Measurements from ENCODE around the gene TMEM174. TPM values are rescaled to one million over a fixed set of nuclear protein-coding genes. Genes with fewer than 3 reads are reported as not detected.

TMEM174 gene
- total and polyA plus RNA-seq, 8 donors: not detected

DNA sequence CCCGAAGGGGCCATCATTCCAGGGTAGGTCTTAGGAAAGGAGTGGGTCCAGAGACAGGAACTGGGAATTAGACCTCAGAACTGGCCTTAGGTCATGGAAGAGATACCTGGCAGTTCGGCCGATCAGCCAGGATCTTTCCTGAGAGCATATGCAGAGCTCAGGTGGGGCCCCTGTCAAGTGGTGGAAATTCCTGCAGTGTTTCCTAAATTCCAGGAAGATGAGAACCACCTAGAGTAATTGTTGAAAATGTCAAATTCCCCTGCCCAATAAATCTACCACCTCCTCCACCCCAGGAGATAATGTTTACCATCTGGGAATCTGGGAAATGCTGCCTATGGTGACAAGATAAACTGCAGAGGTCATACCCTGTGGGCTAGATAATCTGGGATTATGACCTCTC is 38.0 kb upstream of the TMEM174 start:
- no peaks in the 10 kb centered on the region for H3K36me3 ChIP-seq
- no peak for DNase-seq
- peaks cover 0 to 1% (median 0%) of the 10 kb centered on the region in 4 donors for H3K4me1 ChIP-seq
- intact Hi-C loops (cut with DNase I; ENCODE audit: low total_unique reads): no loop called here
- H3K4me3 ChIP-seq: no peak overlapping the region
- H3K27ac ChIP-seq: no peak overlapping the region
- H3K9me3 ChIP-seq: no peaks in the 10 kb centered on the region
- TF ChIP-seq POLR2A (IDR thresholded peaks at IDR 0.05): no peak
- TF ChIP-seq, protein P1, sequence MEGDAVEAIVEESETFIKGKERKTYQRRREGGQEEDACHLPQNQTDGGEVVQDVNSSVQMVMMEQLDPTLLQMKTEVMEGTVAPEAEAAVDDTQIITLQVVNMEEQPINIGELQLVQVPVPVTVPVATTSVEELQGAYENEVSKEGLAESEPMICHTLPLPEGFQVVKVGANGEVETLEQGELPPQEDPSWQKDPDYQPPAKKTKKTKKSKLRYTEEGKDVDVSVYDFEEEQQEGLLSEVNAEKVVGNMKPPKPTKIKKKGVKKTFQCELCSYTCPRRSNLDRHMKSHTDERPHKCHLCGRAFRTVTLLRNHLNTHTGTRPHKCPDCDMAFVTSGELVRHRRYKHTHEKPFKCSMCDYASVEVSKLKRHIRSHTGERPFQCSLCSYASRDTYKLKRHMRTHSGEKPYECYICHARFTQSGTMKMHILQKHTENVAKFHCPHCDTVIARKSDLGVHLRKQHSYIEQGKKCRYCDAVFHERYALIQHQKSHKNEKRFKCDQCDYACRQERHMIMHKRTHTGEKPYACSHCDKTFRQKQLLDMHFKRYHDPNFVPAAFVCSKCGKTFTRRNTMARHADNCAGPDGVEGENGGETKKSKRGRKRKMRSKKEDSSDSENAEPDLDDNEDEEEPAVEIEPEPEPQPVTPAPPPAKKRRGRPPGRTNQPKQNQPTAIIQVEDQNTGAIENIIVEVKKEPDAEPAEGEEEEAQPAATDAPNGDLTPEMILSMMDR (IDR thresholded peaks at IDR 0.05): no peak
- TF ChIP-seq EP300 (IDR thresholded peaks at IDR 0.05): no peak
- TF ChIP-seq POLR2AphosphoS5 (IDR thresholded peaks at IDR 0.05): no peak
- H3K27me3 ChIP-seq: peaks cover 0 to 37% (median 0%) of the 10 kb centered on the region in 3 donors
- 88 to 96% (median 92%) methylated on average over 3 of the region's 3 CpGs for WGBS, 5 donors

DNA sequence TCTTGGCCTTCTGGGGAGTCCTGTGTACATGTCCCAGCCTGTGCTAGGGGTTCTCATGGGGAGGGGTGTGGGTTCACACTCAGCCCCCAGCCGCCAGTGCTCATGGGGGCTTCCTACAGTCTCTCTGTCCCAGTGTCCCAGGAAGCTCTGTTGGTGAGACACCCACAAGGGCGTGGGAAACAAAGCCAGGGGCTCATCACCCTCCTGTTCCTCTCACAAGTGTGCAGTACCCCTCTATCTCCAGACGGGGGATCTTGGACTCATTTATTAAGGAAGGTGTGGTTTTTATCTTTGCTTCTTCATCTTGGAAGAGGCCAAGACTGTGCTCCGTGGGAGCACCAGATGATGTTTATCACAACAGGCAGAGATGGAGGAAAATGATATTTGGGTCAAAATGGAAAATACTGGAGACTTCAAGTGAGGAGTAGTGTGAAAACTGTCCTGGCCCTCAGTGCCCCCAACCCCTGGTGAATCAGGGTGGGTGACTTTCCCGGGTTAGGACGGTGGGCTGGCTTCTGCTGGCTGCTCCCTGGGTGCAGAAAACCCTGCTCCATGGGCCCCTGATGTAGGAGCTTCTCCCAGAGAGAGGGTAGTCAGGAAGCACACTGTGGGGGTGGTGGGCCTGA is 37.5 kb upstream of the TMEM174 start:
- no peaks in the 10 kb centered on the region for H3K4me1 ChIP-seq
- intact Hi-C loops (cut with DNase I; ENCODE audit: low total_unique reads): no loop called here
- H3K36me3 ChIP-seq: no peaks in the 10 kb centered on the region
- peaks cover 0 to 42% (median 0%) of the 10 kb centered on the region in 3 donors for H3K27me3 ChIP-seq
- H3K4me3 ChIP-seq: no peak overlapping the region
- no peaks in the 10 kb centered on the region for H3K9me3 ChIP-seq
- no peak for DNase-seq
- H3K27ac ChIP-seq: no peak overlapping the region
- 44 to 64% (median 59%) methylated on average over 5 to 6 of the region's 6 CpGs for WGBS, 5 donors
- TF ChIP-seq, protein P1 (IDR thresholded peaks at IDR 0.05): peak in 1 of 7 experiments; percentile 15
- TF ChIP-seq EP300 (IDR thresholded peaks at IDR 0.05): no peak

DNA sequence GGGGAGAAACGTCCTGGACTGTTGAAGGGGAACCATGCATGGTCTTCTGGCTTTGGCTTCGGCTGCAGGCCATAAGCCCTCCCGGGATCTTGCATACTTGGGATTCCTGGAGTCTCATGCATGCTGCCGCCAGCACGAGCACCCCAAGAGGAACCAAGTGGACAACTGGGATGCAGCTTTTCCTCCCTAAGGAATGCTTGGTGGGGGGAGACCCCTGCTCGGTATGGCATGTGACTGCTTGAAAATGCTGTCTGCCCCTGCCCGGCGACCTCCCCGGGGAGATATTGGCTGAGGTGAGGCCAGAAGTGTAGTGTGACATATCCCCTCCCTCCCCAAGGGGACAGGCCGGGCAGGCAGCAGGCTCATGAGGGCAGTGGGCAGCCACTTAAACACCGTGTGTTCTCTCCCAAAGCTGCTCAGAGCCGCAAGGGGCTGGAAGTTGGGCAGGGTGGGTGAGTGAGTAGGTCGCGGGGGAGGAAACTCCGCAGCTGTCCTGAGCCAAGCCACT is 36.9 kb upstream of the TMEM174 start:
- Histone ChIP-seq H3K4me3 (no peak overlapping the region), H3K36me3 (no peaks in the 10 kb centered on the region), H3K27me3 (peaks cover 0 to 42% (median 0%) of the 10 kb centered on the region in 3 donors), H3K4me1 (no peaks in the 10 kb centered on the region), H3K27ac (no peak overlapping the region), H3K9me3 (no peaks in the 10 kb centered on the region)
- intact Hi-C loops (cut with DNase I; ENCODE audit: low total_unique reads): no loop called here
- no peak for TF ChIP-seq POLR2A (IDR thresholded peaks at IDR 0.05)
- TF ChIP-seq POLR2AphosphoS5 (IDR thresholded peaks at IDR 0.05): no peak
- TF ChIP-seq EP300 (IDR thresholded peaks at IDR 0.05): no peak
- TF ChIP-seq, protein P1 (IDR thresholded peaks at IDR 0.05): no peak
- 60 to 73% (median 68%) methylated on average over 14 to 15 of the region's 15 CpGs for WGBS, 5 donors
- no peak for DNase-seq

DNA sequence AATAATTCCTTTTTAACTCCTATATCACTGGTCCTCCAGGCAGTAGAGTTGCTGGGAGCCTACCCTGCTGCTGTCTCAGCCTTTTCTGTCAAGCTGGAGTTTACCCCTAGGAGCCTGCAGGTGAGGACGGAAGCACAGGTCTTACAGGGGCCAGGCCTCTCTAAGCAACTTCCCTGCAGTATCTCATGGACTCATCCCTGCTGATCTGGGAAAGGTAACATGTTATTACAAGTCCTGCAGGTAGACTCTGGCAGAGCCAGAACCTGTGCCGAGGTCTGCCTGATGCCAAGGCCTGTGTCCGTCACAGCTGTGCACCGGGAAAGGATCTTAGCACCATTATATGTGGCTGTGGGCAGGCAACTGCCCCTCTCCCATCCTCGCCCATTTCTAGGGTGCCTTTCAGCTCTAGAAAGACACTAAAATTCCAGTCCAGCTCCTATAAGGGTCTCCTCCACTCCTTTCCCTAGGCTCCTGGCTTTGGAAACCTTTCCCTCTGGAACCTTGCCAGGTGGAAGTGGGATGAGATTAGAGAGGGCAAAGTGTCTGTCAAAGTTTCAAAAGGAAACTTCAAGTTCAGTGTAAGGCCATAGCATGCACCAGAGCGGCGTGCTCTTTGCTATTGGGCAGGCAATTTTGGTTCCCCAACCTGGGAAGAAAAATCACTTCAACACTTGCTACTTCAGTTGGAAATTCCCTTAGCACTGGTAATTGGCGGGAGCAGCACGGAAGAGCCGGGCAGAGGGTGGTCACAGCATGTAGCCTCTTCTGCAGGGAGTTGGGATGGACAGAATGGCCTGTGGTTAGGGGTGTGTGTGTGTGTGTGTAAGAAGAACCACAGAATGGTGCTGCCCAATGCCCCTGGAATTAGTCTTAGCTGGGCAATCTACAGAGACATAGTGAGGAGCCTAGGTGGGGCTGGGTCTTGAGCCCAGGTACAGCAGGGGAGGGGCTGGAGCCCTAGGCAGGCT is 35.1 kb upstream of the TMEM174 start:
- TF ChIP-seq POLR2AphosphoS5 (IDR thresholded peaks at IDR 0.05) (no peak), EP300 (IDR thresholded peaks at IDR 0.05) (no peak), POLR2A (IDR thresholded peaks at IDR 0.05) (no peak)
- TF ChIP-seq, protein P1 (IDR thresholded peaks at IDR 0.05): no peak
- 81 to 90% (median 84%) methylated on average over 7 to 10 of the region's 10 CpGs for WGBS, 5 donors
- intact Hi-C loops (cut with DNase I; ENCODE audit: low total_unique reads): no loop called here
- no peak for DNase-seq
- no peaks in the 10 kb centered on the region for H3K9me3 ChIP-seq
- H3K4me3 ChIP-seq: no peak overlapping the region
- peaks cover 0 to 42% (median 0%) of the 10 kb centered on the region in 3 donors for H3K27me3 ChIP-seq
- H3K4me1 ChIP-seq: no peaks in the 10 kb centered on the region
- no peaks in the 10 kb centered on the region for H3K36me3 ChIP-seq
- H3K27ac ChIP-seq: no peak overlapping the region
